K562 (cell line): Measurements from ENCODE around the gene ZER1. TPM values are rescaled to one million over a fixed set of nuclear protein-coding genes. Genes with fewer than 3 reads are reported as not detected.

Experiments used
- ATAC-seq: fragments of 200-7000 bp; cut with Tn5 transposase; 3 replicates; pipeline ENCODE4 v1.9.1; 2020; ENCODE audit warnings: moderate library complexity
- BruUV-seq: library from RNA; stranded (reverse); fragments of 400-500 nt; replicated peaks from 2 replicates; lab custom pipeline; 2021; lab: Mats Ljungman, UMichigan
- CTCF ChIA-PET: fragments of 300-600 bp; formaldehyde crosslinking; extraction: SDS; loops from one replicate; lab custom pipeline; 2021; ENCODE audit warnings: low intra/inter-chr PET ratio; lab: Yijun Ruan, JAX
- POLR2A ChIA-PET: fragments of 300-600, 350-650 bp; sonication (Branson Sonifier 250); formaldehyde crosslinking; extraction: SDS; loops from one replicate; lab custom pipeline; 2021; ENCODE audit warnings: antibody characterized with exemption, inconsistent platforms; lab: Yijun Ruan, JAX
- DNase-seq, 4 experiments: peaks; one replicate each; pipeline versions ENCODE4 v3.0.0 to v3.0.0-alpha.2; 2011 to 2018; ENCODE audit warnings: low spot score in 3 of 4, mixed read lengths in 3 of 4; ENCODE audit errors: extremely low read depth in 1 of 4
- FAIRE-seq: peaks from 2 replicates; lab custom pipeline; 2011; peaks lifted over from hg19 to GRCh38; lab: Jason Lieb, UNC
- H2AFZ ChIP-seq: 2 replicates; pipeline ENCODE4 v1.6.0; 2011; ENCODE audit warnings: low read depth, low read length, control low read depth, inconsistent platforms
- H3K27ac ChIP-seq: fragments of 200-600 bp; 3 replicates; pipeline ENCODE4 v1.8.0; 2011; ENCODE audit warnings: low read depth, mild to moderate bottlenecking, control low read depth, inconsistent platforms, low read length, moderate library complexity, mixed read lengths; ENCODE audit errors: extremely low read depth
- H3K27me3 ChIP-seq, 2 experiments: fragments of 300-600 bp in 1 of 2; 2 replicates in 1 of 2; 3 replicates in 1 of 2; pipeline versions ENCODE4 v1.6.0 to v1.8.0; 2011; ENCODE audit warnings: inconsistent platforms in 2 of 2, low read length in 2 of 2, mild to moderate bottlenecking in 1 of 2, mixed read lengths in 1 of 2, moderate library complexity in 1 of 2; ENCODE audit not compliant: control insufficient read depth in 2 of 2, insufficient read depth in 2 of 2
- H3K36me3 ChIP-seq: fragments of 300-600 bp; 3 replicates; pipeline ENCODE4 v1.8.0; 2011; ENCODE audit warnings: mild to moderate bottlenecking, low read length, inconsistent platforms; ENCODE audit not compliant: control insufficient read depth, insufficient read depth
- H3K4me1 ChIP-seq, 2 experiments: fragments of 200-600 bp in 1 of 2; replicated peaks in 1 of 2; 2 replicates in 1 of 2; 3 replicates in 1 of 2; pipeline versions ENCODE4 v1.5.1 to v1.8.0; 2011; ENCODE audit warnings: inconsistent platforms in 2 of 2, low read length in 2 of 2, mild to moderate bottlenecking in 1 of 2, mixed read lengths in 1 of 2, moderate library complexity in 1 of 2; ENCODE audit not compliant: control insufficient read depth in 2 of 2, insufficient read depth in 2 of 2
- H3K4me2 ChIP-seq: 2 replicates; pipeline ENCODE4 v1.6.1; 2011; ENCODE audit warnings: low read length, control low read depth, inconsistent platforms, mixed read lengths; ENCODE audit not compliant: insufficient read depth
- H3K4me3 ChIP-seq: fragments of 200-600 bp; sonication (generic), shearing (Covaris generic); 2 replicates; pipeline ENCODE4 v1.5.1; 2016; ENCODE audit warnings: control low read depth, inconsistent platforms
- H3K79me2 ChIP-seq: fragments of 200-600 bp; 3 replicates; pipeline ENCODE4 v1.8.0; 2011; ENCODE audit warnings: low read length, inconsistent platforms; ENCODE audit not compliant: control insufficient read depth, insufficient read depth
- H3K9ac ChIP-seq, 2 experiments: 2 replicates each; pipeline versions ENCODE4 v1.6.0 to v1.6.1; 2011; ENCODE audit warnings: low read depth in 2 of 2, low read length in 2 of 2, control low read depth in 1 of 2, inconsistent platforms in 1 of 2, mild to moderate bottlenecking in 1 of 2, mixed read lengths in 1 of 2; ENCODE audit not compliant: insufficient read depth in 1 of 2
- H3K9me1 ChIP-seq: one replicate; pipeline ENCODE4 v1.6.0; 2011; ENCODE audit warnings: inconsistent platforms, mild to moderate bottlenecking, low read length, moderate library complexity; ENCODE audit not compliant: control insufficient read depth, insufficient read depth
- H3K9me3 ChIP-seq: replicated peaks from 2 replicates; pipeline ENCODE4 v1.5.1; 2011; ENCODE audit warnings: low read depth, low read length, inconsistent platforms; ENCODE audit not compliant: control insufficient read depth, insufficient read depth
- H4K20me1 ChIP-seq: replicated peaks from 2 replicates; pipeline ENCODE4 v1.6.1; 2011; ENCODE audit warnings: low read length, inconsistent platforms, mixed read lengths; ENCODE audit not compliant: control insufficient read depth, insufficient read depth
- CHD4 ChIP-seq: fragments of 200-600 bp; sonication (generic); IDR thresholded peaks from 3 replicates; pipeline ENCODE4 v1.6.1; 2012; ENCODE audit warnings: low read depth, mild to moderate bottlenecking, mixed read lengths, low read length, inconsistent platforms; ENCODE audit not compliant: insufficient read depth, insufficient replicate concordance, poor library complexity, severe bottlenecking
- EP400 ChIP-seq: fragments of 450-650 bp; IDR thresholded peaks from 2 replicates; pipeline ENCODE4 v1.6.1; 2017; ENCODE audit warnings: antibody characterized with exemption, mild to moderate bottlenecking, moderate library complexity
- MEF2D ChIP-seq: conservative IDR thresholded peaks from 2 replicates; pipeline ENCODE4 v1.6.1; 2016; ENCODE audit warnings: low read depth, missing genetic modification characterization, missing compliant biosample characterization
- MNT ChIP-seq, 2 experiments: fragments of 450-650 bp; conservative IDR thresholded peaks; 2 replicates each; pipeline ENCODE4 v1.6.1; 2017; ENCODE audit warnings: mild to moderate bottlenecking in 2 of 2, moderate library complexity in 2 of 2
- POLR2G ChIP-seq: fragments of 200-400 bp; formaldehyde crosslinking; IDR thresholded peaks from 2 replicates; pipeline ENCODE4 v1.6.1; 2017; ENCODE audit warnings: low read depth, mild to moderate bottlenecking, antibody characterized with exemption, low read length, moderate library complexity
- RREB1 ChIP-seq: fragments of 250-450 bp; sonication (Bioruptor Pico); IDR thresholded peaks from 2 replicates; pipeline ENCODE4 v1.4.0; 2020
- WGBS: fragments of 100-300 bp; shearing (Covaris generic); methylation state at CpG from one replicate; pipeline ENCODE4 v1.1.6; 2016; ENCODE audit warnings: low coverage, mixed read lengths; ENCODE audit not compliant: insufficient coverage; ENCODE audit errors: missing lambda C conversion rate; 5-methylcytosine and 5-hydroxymethylcytosine counted together
- in situ Hi-C: fragments of 300-500 bp; cut with MboI; formaldehyde crosslinking; loops from 4 replicates; pipeline ENCODE4 v1.15.0; 2018; ENCODE audit warnings: inconsistent platforms, mixed read lengths
- intact Hi-C: fragments of 100-400 bp; cut with micrococcal nuclease; formaldehyde crosslinking; loops from 2 replicates; pipeline ENCODE4 v1.14.2; 2022
- polyA plus RNA-seq, 8 experiments: library from polyadenylated mRNA; depleted of rRNA in 4 of 8; stranded (reverse) in 5 of 8; unstranded in 3 of 8; fragments of >200 nt; fragmentation: Nextera tagmentation in 2 of 8; fragmentation: Illumina TruSeq in 1 of 8; extraction: Ambion mirVana in 2 of 8; extraction: Trizol in 1 of 8; gene quantifications; 2 replicates each; pipeline versions ENCODE4 v1.2.1 to v1.2.3, GENCODE V29; 2011 to 2014; ENCODE audit warnings: inconsistent platforms in 1 of 8, missing spikeins in 1 of 8
- total RNA-seq, 7 experiments: library from RNA; depleted of rRNA in 6 of 7; stranded (reverse); fragments of >200 nt in 6 of 7; fragmentation: Illumina TruSeq in 2 of 7; extraction: Trizol in 2 of 7; gene quantifications; 2 replicates each; pipeline versions ENCODE4 v1.2.1 to v1.2.3, GENCODE V29; 2011 to 2021; ENCODE audit warnings: low replicate concordance in 1 of 7

Gene ZER1
- total and polyA plus RNA-seq, 9 of the 15 experiments (the other 6 are each of a cell fraction or from before 2014, with no cell fraction given) = 0.07 to 10.7 (median 6.2) TPM

GRCh38 chr9:128742401-128742800 is 29.3 kb downstream of the ZER1 start:
- no peaks in the 10 kb centered on the region for H4K20me1 ChIP-seq
- POLR2A ChIA-PET = interaction anchor here (0.6 kb wide), 1 partner anchor 109 kb away, joined by 3 read pairs; no protein-coding TSS in a partner anchor
- WGBS = 49% methylated on average over 20 of the region's 20 CpGs
- no peak overlapping the region for H3K27ac ChIP-seq
- CTCF ChIA-PET = no interaction called here
- TF ChIP-seq EP400 (no peak), MEF2D (tag) (no peak), CHD4 (no peak), POLR2G (peak; percentile 67)
- no peaks in the 10 kb centered on the region for H3K27me3 ChIP-seq
- H3K9me3 ChIP-seq = no peaks in the 10 kb centered on the region
- H2AFZ ChIP-seq = no peak overlapping the region
- no peaks in the 10 kb centered on the region for H3K9me1 ChIP-seq
- no peaks in the 10 kb centered on the region for H3K36me3 ChIP-seq
- BruUV-seq = no TSS peak
- no peak for DNase-seq
- no peak; the same call in 2 of the 3 replicates for ATAC-seq
- in situ Hi-C loops = no loop called here
- no peak overlapping the region for H3K4me2 ChIP-seq
- H3K79me2 ChIP-seq = no peaks in the 10 kb centered on the region
- H3K4me3 ChIP-seq = no peak overlapping the region
- H3K4me1 ChIP-seq = peaks cover 0 to 12% of the 10 kb centered on the region in 2 experiments; a peak in 2 of 5 replicates
- FAIRE-seq = no peak
- peak overlapping the region in 1 of 2 experiments; percentile 78; a peak in 2 of 4 replicates for H3K9ac ChIP-seq
- intact Hi-C loops = no loop called here

GRCh38 chr9:128735373-128735772 is 36.4 kb downstream of the ZER1 start:
- Histone ChIP-seq H3K4me3 (no peak overlapping the region), H3K4me1 (peaks cover 5 to 15% of the 10 kb centered on the region in 2 experiments; a peak in 4 of 5 replicates), H2AFZ (no peak overlapping the region), H3K9me1 (no peaks in the 10 kb centered on the region), H3K9ac (no peak overlapping the region), H3K27me3 (no peaks in the 10 kb centered on the region), H3K36me3 (no peaks in the 10 kb centered on the region; the same call in 2 of the 3 replicates), H4K20me1 (no peaks in the 10 kb centered on the region), H3K4me2 (no peak overlapping the region), H3K27ac (no peak overlapping the region), H3K9me3 (no peaks in the 10 kb centered on the region), H3K79me2 (no peaks in the 10 kb centered on the region)
- WGBS = 88% methylated on average over 1 of the region's 2 CpGs
- DNase-seq = no peak
- intact Hi-C loops (no loop called here), in situ Hi-C loops (no loop called here)
- BruUV-seq = no TSS peak
- ChIA-PET CTCF (no interaction called here), POLR2A (interaction anchor here (0.8 to 1.1 kb wide), 3 partner anchors 9 to 93 kb away, joined by 3 to 4 read pairs (median 4); no protein-coding TSS in a partner anchor)
- no peak for FAIRE-seq
- no peak for ATAC-seq
- 0 out of 4 replicates have a peak, but pooled peaks of 1 of the 2 experiments have one; percentile 18 for TF ChIP-seq MNT (conservative IDR thresholded peaks at IDR 0.05)
- no peak for TF ChIP-seq RREB1 (CRISPR knock-in tag)
